B cell (primary cell): ENCODE measurements around the gene BLVRB. TPM values are rescaled to one million over a fixed set of nuclear protein-coding genes. Genes with fewer than 3 reads are reported as not detected.

Experiments
- ATAC-seq: fragments of 200-7000 bp; cut with Tn5 transposase; one replicate; pipeline ENCODE4 v1.10.0; 2021; ENCODE audit warnings: low read depth, mild to moderate bottlenecking, moderate number of reproducible peaks, moderate library complexity
- CTCF ChIA-PET: fragments of 350-600 bp; sonication (Branson Sonifier 250); formaldehyde crosslinking; loops from one replicate; lab custom pipeline; 2021; ENCODE audit warnings: antibody characterized with exemption, inconsistent platforms; lab: Charles Lee
- POLR2A ChIA-PET: fragments of 350-600 bp; sonication (Branson Sonifier 250); formaldehyde crosslinking; loops from one replicate; lab custom pipeline; 2021; ENCODE audit warnings: antibody characterized with exemption; lab: Charles Lee
- DNase-seq: peaks from one replicate; pipeline ENCODE4 v3.0.0; 2013
- H2AFZ ChIP-seq: 2 replicates; pipeline ENCODE4 v1.6.1; 2012; ENCODE audit warnings: mild to moderate bottlenecking, low read depth, low read length; ENCODE audit not compliant: insufficient read depth, poor library complexity, severe bottlenecking
- H3K27ac ChIP-seq, 2 donors: 1 replicate in 1 of 2; 2 replicates in 1 of 2; pipeline ENCODE4 v1.5.1; 2012 to 2013; ENCODE audit warnings: low read length in 2 of 2, mild to moderate bottlenecking in 2 of 2, moderate library complexity in 1 of 2
- H3K27me3 ChIP-seq, 4 experiments: fragments of 200-600 bp in 1 of 4; sonication (generic) in 1 of 4; replicated peaks in 1 of 4; 1 replicate in 2 of 4; 2 replicates in 2 of 4; pipeline versions ENCODE4 v1.6.1 to v1.7.0; 2013 to 2016; ENCODE audit warnings: low read length in 3 of 4, mild to moderate bottlenecking in 2 of 4, mixed read lengths in 1 of 4, moderate library complexity in 1 of 4; ENCODE audit not compliant: insufficient read depth in 4 of 4, control insufficient read depth in 3 of 4; ENCODE audit errors: control extremely low read depth in 1 of 4
- H3K36me3 ChIP-seq, 2 experiments: replicated peaks in 1 of 2; 1 replicate in 1 of 2; 2 replicates in 1 of 2; pipeline versions ENCODE4 v1.6.1 to v1.7.1; 2013; ENCODE audit warnings: low read length in 1 of 2; ENCODE audit not compliant: insufficient read depth in 2 of 2, control insufficient read depth in 1 of 2; ENCODE audit errors: control extremely low read depth in 1 of 2, extremely low read depth in 1 of 2
- H3K4me1 ChIP-seq, 2 donors: fragments of 200-600 bp in 1 of 2; sonication (generic) in 1 of 2; 1 replicate in 1 of 2; 2 replicates in 1 of 2; pipeline versions ENCODE4 v1.5.1 to v1.6.1; 2013 to 2017; ENCODE audit warnings: low read length in 2 of 2; ENCODE audit not compliant: control insufficient read depth in 2 of 2, insufficient read depth in 2 of 2
- H3K4me2 ChIP-seq: replicated peaks from 2 replicates; pipeline ENCODE3; 2012; ENCODE audit warnings: mild to moderate bottlenecking, low read depth, low read length; ENCODE audit not compliant: poor library complexity, severe bottlenecking
- H3K4me3 ChIP-seq, 5 experiments: fragments of 200-600 bp in 1 of 5; sonication (generic) in 1 of 5; 1 replicate in 3 of 5; 2 replicates in 2 of 5; pipeline versions ENCODE4 v1.5.1 to v1.7.0; 2011 to 2016; ENCODE audit warnings: low read length in 4 of 5, mild to moderate bottlenecking in 4 of 5, low read depth in 2 of 5, control low read depth in 1 of 5, moderate library complexity in 1 of 5; ENCODE audit not compliant: insufficient read depth in 1 of 5; ENCODE audit errors: control extremely low read depth in 1 of 5, extremely low read depth in 1 of 5
- H3K79me2 ChIP-seq: fragments of 200-600 bp; sonication (generic); one replicate; pipeline ENCODE4 v1.6.0; 2016; ENCODE audit warnings: low read length; ENCODE audit not compliant: control insufficient read depth, insufficient read depth
- H3K9ac ChIP-seq: fragments of 200-600 bp; sonication (generic); 2 replicates; pipeline ENCODE4 v1.6.1; 2017; ENCODE audit warnings: mild to moderate bottlenecking, low read length, moderate library complexity
- H3K9me3 ChIP-seq, 3 donors: one replicate each; pipeline versions ENCODE4 v1.6.1 to v1.7.1; 2013; ENCODE audit warnings: low read length in 2 of 3; ENCODE audit not compliant: control insufficient read depth in 2 of 3, insufficient read depth in 1 of 3; ENCODE audit errors: control extremely low read depth in 1 of 3
- H4K20me1 ChIP-seq: 2 replicates; pipeline ENCODE4 v1.6.0; 2012; ENCODE audit warnings: mild to moderate bottlenecking, low read length; ENCODE audit not compliant: insufficient read depth, control insufficient read depth, poor library complexity, severe bottlenecking
- H3K27ac Mint-ChIP-seq: one replicate; pipeline ENCODE4 v1.8.0; 2021; ENCODE audit warnings: mixed read lengths
- H3K27me3 Mint-ChIP-seq: one replicate; pipeline ENCODE4 v1.8.0; 2021; ENCODE audit warnings: mixed read lengths
- H3K4me1 Mint-ChIP-seq: one replicate; pipeline ENCODE4 v1.8.0; 2021; ENCODE audit warnings: mixed read lengths
- H3K4me3 Mint-ChIP-seq: one replicate; pipeline ENCODE4 v1.8.0; 2021; ENCODE audit warnings: mixed read lengths
- H3K9me3 Mint-ChIP-seq: one replicate; pipeline ENCODE4 v1.8.0; 2022; ENCODE audit warnings: mixed read lengths; ENCODE audit not compliant: insufficient read depth
- CTCF ChIP-seq: fragments of 200-600 bp; IDR thresholded peaks from one replicate; pipeline ENCODE4 v1.8.0; 2022; ENCODE audit warnings: antibody characterized with exemption, mild to moderate bottlenecking
- EZH2 ChIP-seq: IDR thresholded peaks from 2 replicates; pipeline ENCODE4 v1.6.1; 2012; ENCODE audit warnings: borderline replicate concordance, low read depth, mild to moderate bottlenecking, moderate library complexity, low read length; ENCODE audit not compliant: insufficient read depth, poor library complexity, severe bottlenecking
- WGBS: methylation state at CpG from one replicate; pipeline ENCODE4 v1.1.5; 2013; ENCODE audit warnings: missing lambda C conversion rate; ENCODE audit not compliant: insufficient coverage; 5-methylcytosine and 5-hydroxymethylcytosine counted together
- intact Hi-C: fragments of 100-400 bp; cut with micrococcal nuclease; formaldehyde crosslinking; loops from one replicate; pipeline ENCODE4 v1.10.0; 2022
- polyA plus RNA-seq: library from polyadenylated mRNA; depleted of rRNA; stranded (reverse); fragments of >200 nt; gene quantifications from 2 replicates; pipeline ENCODE4 v1.2.3, GENCODE V29; 2012
- total RNA-seq, 2 donors: library from RNA; stranded (reverse); fragments of 120-200 nt in 1 of 2; gene quantifications; 1 replicate in 1 of 2; 2 replicates in 1 of 2; pipeline versions ENCODE4 v1.2.3 to v1.2.4, GENCODE V29; 2013 to 2022

BLVRB gene
- total and polyA plus RNA-seq, 2 donors (not counting 1 experiment from before 2014, with no cell fraction given) = 14.2 to 23.2 TPM

GRCh38 chr19:40474737-40475136 is 9.2 kb upstream of the BLVRB start:
- H3K4me3 Mint-ChIP-seq = no peak overlapping the region
- no peak for ATAC-seq
- no peaks in the 10 kb centered on the region for H3K4me1 ChIP-seq
- no peaks in the 10 kb centered on the region for H3K9me3 ChIP-seq
- H3K27me3 ChIP-seq = no peaks in the 10 kb centered on the region
- no peak for DNase-seq
- no peaks in the 10 kb centered on the region for H3K36me3 ChIP-seq
- no peaks in the 10 kb centered on the region for H3K9me3 Mint-ChIP-seq
- H3K4me3 ChIP-seq = no peak overlapping the region
- no peaks in the 10 kb centered on the region for H3K4me1 Mint-ChIP-seq
- CTCF ChIA-PET = interaction anchor here (2.1 kb wide), 1 partner anchor 169 kb away, joined by 8 read pairs; no protein-coding TSS in a partner anchor
- H3K9ac ChIP-seq = no peak overlapping the region
- no peaks in the 10 kb centered on the region for H4K20me1 ChIP-seq
- H3K79me2 ChIP-seq = no peaks in the 10 kb centered on the region
- no peak overlapping the region for H3K27ac ChIP-seq
- intact Hi-C loops = no loop called here
- WGBS = no CpG with 5 or more reads among the region's 4 CpGs
- no peak overlapping the region for H2AFZ ChIP-seq
- H3K4me2 ChIP-seq = no peak overlapping the region
- no peak for TF ChIP-seq EZH2
- peaks cover 9% of the 10 kb centered on the region for H3K27me3 Mint-ChIP-seq
- no peak overlapping the region for H3K27ac Mint-ChIP-seq
- POLR2A ChIA-PET = no interaction called here

- no peaks in the 10 kb centered on the region for H3K36me3 ChIP-seq
- no peak overlapping the region for H3K4me3 ChIP-seq
- H3K4me2 ChIP-seq = no peak overlapping the region
- H3K27ac ChIP-seq = no peak overlapping the region
- no peak overlapping the region for H3K9ac ChIP-seq
- H3K9me3 ChIP-seq = peaks cover 0 to 1% (median 0%) of the 10 kb centered on the region in 3 donors
- DNase-seq (no peak), ATAC-seq (no peak)
- 92% methylated on average over 5 of the region's 13 CpGs for whole genome bisulfite sequencing
- peaks cover 3% of the 10 kb centered on the region for H3K4me1 Mint-ChIP-seq
- H3K27me3 Mint-ChIP-seq = peaks cover 12% of the 10 kb centered on the region
- H3K27me3 ChIP-seq = peaks cover 0 to 10% (median 1%) of the 10 kb centered on the region in 4 experiments
- H2AFZ ChIP-seq = no peak overlapping the region
- no peak for TF ChIP-seq EZH2
- no peak for TF ChIP-seq CTCF
- intact Hi-C loops = no loop called here
- peaks cover under 1 to 2% of the 10 kb centered on the region in 2 donors for H3K4me1 ChIP-seq
- no peak overlapping the region for H3K4me3 Mint-ChIP-seq
- H4K20me1 ChIP-seq = no peaks in the 10 kb centered on the region
- H3K27ac Mint-ChIP-seq = no peak overlapping the region
- ChIA-PET CTCF (interaction anchor here (0.7 kb wide), 1 partner anchor 1643 kb away, joined by 3 read pairs; no protein-coding TSS in a partner anchor), POLR2A (no interaction called here)
- no peaks in the 10 kb centered on the region for H3K79me2 ChIP-seq
- no peaks in the 10 kb centered on the region for H3K9me3 Mint-ChIP-seq
Observed at GRCh38 chr19:40472516-40472915, 7.0 kb upstream of the BLVRB start.
